ENCODE results near the gene TCEA3.

The TCEA3 gene

DNA sequence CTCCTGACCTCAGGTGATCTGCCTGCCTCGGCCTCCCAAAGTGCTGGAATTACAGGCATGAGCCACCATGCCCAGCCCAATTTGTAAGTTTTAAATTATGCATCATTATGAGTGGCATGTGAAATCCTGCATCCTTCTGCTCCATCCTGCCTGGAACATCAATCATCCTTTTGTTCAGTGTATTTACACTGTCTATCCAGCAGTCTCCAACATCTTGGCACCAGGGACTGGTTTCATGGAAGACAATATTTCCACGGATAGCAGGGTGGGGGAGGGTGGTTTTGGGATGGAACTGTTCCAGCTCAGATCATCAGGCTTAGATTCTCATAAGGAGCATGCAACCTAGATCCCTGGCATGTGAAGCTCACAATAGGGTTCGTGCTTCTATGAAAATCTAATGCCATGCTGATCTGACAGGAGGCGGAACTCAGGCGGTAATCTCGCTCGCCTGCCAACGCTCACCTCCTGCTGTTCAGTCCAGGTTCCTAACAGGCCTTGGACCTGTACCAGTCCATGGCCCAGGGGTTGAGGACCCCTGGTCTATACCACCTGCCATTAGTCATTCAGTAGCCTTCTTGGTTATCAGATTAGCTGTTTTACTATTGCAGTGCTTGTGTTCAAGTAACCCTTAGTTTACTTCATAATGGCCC is 22.2 kb upstream of the TCEA3 start:
- TF ChIP-seq, protein P1, sequence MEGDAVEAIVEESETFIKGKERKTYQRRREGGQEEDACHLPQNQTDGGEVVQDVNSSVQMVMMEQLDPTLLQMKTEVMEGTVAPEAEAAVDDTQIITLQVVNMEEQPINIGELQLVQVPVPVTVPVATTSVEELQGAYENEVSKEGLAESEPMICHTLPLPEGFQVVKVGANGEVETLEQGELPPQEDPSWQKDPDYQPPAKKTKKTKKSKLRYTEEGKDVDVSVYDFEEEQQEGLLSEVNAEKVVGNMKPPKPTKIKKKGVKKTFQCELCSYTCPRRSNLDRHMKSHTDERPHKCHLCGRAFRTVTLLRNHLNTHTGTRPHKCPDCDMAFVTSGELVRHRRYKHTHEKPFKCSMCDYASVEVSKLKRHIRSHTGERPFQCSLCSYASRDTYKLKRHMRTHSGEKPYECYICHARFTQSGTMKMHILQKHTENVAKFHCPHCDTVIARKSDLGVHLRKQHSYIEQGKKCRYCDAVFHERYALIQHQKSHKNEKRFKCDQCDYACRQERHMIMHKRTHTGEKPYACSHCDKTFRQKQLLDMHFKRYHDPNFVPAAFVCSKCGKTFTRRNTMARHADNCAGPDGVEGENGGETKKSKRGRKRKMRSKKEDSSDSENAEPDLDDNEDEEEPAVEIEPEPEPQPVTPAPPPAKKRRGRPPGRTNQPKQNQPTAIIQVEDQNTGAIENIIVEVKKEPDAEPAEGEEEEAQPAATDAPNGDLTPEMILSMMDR (IDR thresholded peaks at IDR 0.05; ENCODE audit: low read depth, low read length) = no peak
- no peak for DNase-seq (ENCODE audit: extremely low read depth, low read depth)

DNA sequence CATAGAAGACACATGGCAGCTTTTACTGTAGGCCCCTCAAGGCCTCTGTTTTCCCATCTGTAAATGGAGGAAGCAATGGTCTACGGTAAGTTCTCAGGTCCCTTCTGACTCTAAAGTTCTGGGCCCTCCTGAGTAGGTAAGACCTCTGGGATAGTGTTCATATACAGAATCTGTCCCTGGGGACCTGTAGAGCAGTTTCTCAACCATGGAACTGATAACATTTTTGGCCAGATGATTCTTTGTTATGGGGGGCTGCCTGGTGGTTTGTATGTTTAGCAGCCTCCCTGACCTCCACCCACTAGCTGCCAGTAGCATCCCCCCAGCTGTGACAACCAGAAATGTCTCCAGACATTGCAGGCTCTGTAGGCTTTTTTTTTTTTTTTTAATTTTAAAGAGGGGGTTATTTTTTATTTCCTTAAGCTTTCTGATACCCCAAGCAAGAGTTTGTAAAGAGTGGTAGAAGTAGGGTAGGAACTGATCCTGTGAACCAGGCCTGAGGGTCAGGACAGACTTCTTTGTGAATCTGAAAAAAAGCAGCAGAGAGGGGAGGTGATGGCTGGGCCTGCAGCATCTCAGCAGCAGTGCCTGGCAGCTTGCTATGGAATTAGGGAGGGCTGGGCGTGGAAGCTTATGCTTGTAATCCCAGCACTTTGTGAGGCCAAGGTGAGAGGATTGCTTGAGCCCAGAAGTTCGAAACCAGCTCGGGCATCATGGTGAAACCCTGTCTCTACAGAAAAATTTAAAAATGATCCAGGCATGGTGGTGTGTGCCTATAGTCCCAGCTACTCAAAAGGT is 20.2 kb upstream of the TCEA3 start:
- no peak for DNase-seq (ENCODE audit: extremely low read depth, low read depth)
- TF ChIP-seq, protein P1 (IDR thresholded peaks at IDR 0.05; ENCODE audit: low read depth, low read length) = no peak

DNA sequence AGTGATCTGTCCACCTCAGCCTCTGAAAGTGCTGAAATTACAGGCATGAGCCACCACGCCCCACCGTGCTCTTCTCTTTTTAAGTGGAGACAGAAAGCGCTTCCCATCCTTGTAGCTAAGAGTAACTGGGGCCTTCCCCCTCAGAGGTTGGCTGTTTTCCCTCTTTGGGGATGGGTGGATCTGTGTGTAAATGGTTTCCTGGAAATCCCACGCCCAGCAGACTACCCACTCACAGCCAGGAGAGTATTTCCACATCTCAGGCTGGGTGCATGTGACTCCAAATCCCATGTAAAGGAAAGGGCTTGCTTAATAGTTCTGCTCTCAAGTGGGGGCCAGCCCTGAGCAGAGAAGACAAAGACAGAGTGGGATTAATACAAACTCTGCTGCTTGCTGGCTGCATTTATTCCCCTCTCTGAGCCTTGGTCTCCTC is 19.6 kb upstream of the TCEA3 start:
- TF ChIP-seq, protein P1 (IDR thresholded peaks at IDR 0.05; ENCODE audit: low read depth, low read length) = no peak
- peak; percentile 92 for DNase-seq (ENCODE audit: extremely low read depth, low read depth)

GRCh38 chr1:23442751-23443150 is 18.2 kb upstream of the TCEA3 start:
- no peak for DNase-seq (ENCODE audit: extremely low read depth, low read depth)
- TF ChIP-seq, protein P1 (IDR thresholded peaks at IDR 0.05; ENCODE audit: low read depth, low read length) = no peak

DNA sequence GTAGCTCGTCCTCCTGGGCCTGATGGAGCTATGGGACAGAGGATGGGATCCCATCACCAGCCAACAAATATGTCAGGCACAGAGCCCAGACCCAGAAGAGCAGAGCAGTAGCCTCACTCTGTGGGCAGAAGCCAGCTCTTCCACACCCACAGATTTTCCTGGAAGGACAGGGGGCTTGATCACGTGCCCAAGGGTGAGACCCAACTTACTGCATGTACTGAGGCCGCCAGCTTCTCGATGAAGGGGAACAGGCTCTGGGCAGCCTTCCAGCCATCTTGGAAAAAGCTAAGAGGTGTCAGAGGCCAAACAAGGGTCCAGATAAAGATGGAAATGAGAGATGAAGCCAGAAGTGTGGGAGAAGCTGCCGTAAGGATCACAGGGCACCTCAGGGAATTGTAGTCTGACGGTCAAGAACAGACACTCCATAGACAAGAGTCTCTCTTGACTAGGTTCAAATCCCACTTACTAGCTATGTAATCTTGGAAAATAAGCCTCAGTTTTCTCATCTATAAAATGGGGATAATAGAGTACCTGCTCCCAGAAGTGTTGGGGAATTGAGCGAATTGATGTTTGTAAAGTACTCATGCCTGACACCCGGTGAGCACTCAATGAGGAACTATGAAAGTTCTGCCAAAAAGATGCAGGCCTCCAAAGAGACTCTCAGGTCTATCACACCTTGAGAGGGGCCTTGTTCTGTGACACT is 17.0 kb upstream of the TCEA3 start:
- TF ChIP-seq, protein P1 (IDR thresholded peaks at IDR 0.05; ENCODE audit: low read depth, low read length) = no peak
- DNase-seq (ENCODE audit: extremely low read depth, low read depth) = no peak

DNA sequence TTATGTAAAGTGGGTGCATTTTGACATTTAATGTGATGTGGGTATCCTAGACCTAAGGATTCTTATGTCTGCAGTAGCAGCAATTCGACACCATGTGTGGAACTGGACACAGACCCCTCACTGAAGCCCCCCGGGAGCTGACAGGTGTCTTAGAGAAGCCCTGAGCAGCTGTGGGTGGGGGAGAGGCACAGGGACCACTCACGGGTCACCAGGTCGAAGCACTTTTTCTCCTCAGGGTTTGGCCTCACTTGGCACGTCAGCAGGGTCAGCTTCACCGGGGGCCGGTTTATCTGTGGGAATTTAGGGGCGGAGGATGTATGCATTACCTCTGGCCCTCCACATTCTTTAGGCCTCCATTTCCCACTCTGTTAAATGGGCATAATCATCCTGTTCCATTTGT is 14.0 kb upstream of the TCEA3 start:
- TF ChIP-seq, protein P1 (IDR thresholded peaks at IDR 0.05; ENCODE audit: low read depth, low read length) = no peak
- no peak for DNase-seq (ENCODE audit: extremely low read depth, low read depth)

GRCh38 chr1:23437355-23437664 is 12.8 kb upstream of the TCEA3 start:
- TF ChIP-seq, protein P1 (IDR thresholded peaks at IDR 0.05; ENCODE audit: low read depth, low read length) = no peak
- no peak for DNase-seq (ENCODE audit: extremely low read depth, low read depth)
